H1 (cell line): ENCODE measurements around the gene TPP1. TPM values are rescaled to one million over a fixed set of nuclear protein-coding genes. Genes with fewer than 3 reads are reported as not detected.

Experiments used
- CTCF ChIA-PET: fragments of 300-600 bp; sonication (Branson Sonifier 250); formaldehyde crosslinking; loops from one replicate; lab custom pipeline; 2021; ENCODE audit not compliant: partially characterized antibody; lab: Charles Lee
- POLR2A ChIA-PET: fragments of 300-600 bp; sonication (Branson Sonifier 250); formaldehyde crosslinking; loops from one replicate; lab custom pipeline; 2021; ENCODE audit warnings: inconsistent platforms; ENCODE audit not compliant: partially characterized antibody; lab: Charles Lee
- DNase-seq, 2 experiments: peaks; one replicate each; pipeline versions ENCODE4 v3.0.0 to v3.0.0-alpha.2; 2010 to 2022; ENCODE audit warnings: low spot score in 2 of 2, low read depth in 1 of 2, mixed read lengths in 1 of 2
- FAIRE-seq: peaks from 2 replicates; lab custom pipeline; 2011; peaks lifted over from hg19 to GRCh38; lab: Jason Lieb, UNC
- H2AFZ ChIP-seq: 2 replicates; pipeline ENCODE4 v1.8.1; 2012; ENCODE audit warnings: low read length, inconsistent platforms
- H2AK5ac ChIP-seq: 2 replicates; pipeline ENCODE4 v1.6.1; 2013; ENCODE audit warnings: low read depth, low read length
- H2BK120ac ChIP-seq: replicated peaks from 2 replicates; pipeline ENCODE3; 2013; ENCODE audit warnings: low read depth, low read length, inconsistent platforms
- H2BK12ac ChIP-seq: 2 replicates; pipeline ENCODE4 v1.6.1; 2013; ENCODE audit warnings: low read depth, low read length
- H2BK15ac ChIP-seq: 2 replicates; pipeline ENCODE4 v1.6.1; 2013; ENCODE audit warnings: low read length
- H2BK20ac ChIP-seq: 2 replicates; pipeline ENCODE4 v1.6.1; 2013; ENCODE audit warnings: low read length
- H2BK5ac ChIP-seq: 2 replicates; pipeline ENCODE4 v1.6.1; 2013; ENCODE audit warnings: low read depth, low read length
- H3K14ac ChIP-seq: 2 replicates; pipeline ENCODE4 v1.6.1; 2013; ENCODE audit warnings: inconsistent platforms; ENCODE audit not compliant: insufficient read length
- H3K18ac ChIP-seq: 2 replicates; pipeline ENCODE4 v1.6.1; 2013; ENCODE audit warnings: low read length; ENCODE audit errors: extremely low read depth
- H3K23ac ChIP-seq: 2 replicates; pipeline ENCODE4 v1.6.1; 2013; ENCODE audit warnings: inconsistent platforms; ENCODE audit not compliant: insufficient read length
- H3K23me2 ChIP-seq: 2 replicates; pipeline ENCODE4 v1.6.1; 2013; ENCODE audit warnings: low read depth, low read length
- H3K27ac ChIP-seq: 2 replicates; pipeline ENCODE4 v1.6.1; 2011; ENCODE audit warnings: low read depth, low read length, inconsistent platforms
- H3K27me3 ChIP-seq, 4 experiments: replicated peaks in 1 of 4; 1 replicate in 1 of 4; 2 replicates in 3 of 4; pipeline versions ENCODE4 v1.6.1 to v1.8.1; 2011 to 2013; ENCODE audit warnings: low read length in 3 of 4, mild to moderate bottlenecking in 3 of 4, inconsistent platforms in 2 of 4, mixed read lengths in 2 of 4, moderate library complexity in 1 of 4; ENCODE audit not compliant: control insufficient read depth in 3 of 4, insufficient read depth in 3 of 4; ENCODE audit errors: extremely low read depth in 1 of 4
- H3K36me3 ChIP-seq, 4 experiments: 2 replicates each; pipeline versions ENCODE4 v1.6.1 to v1.8.1; 2011 to 2013; ENCODE audit warnings: mild to moderate bottlenecking in 4 of 4, low read length in 3 of 4, moderate library complexity in 2 of 4, control low read depth in 1 of 4, inconsistent platforms in 1 of 4; ENCODE audit not compliant: insufficient read depth in 4 of 4, control insufficient read depth in 2 of 4
- H3K4ac ChIP-seq: replicated peaks from 2 replicates; pipeline ENCODE3; 2013; ENCODE audit warnings: low read length, low read depth, mixed read lengths, inconsistent platforms; ENCODE audit not compliant: insufficient read length
- H3K4me1 ChIP-seq, 4 experiments: replicated peaks in 1 of 4; 1 replicate in 1 of 4; 2 replicates in 3 of 4; pipeline versions ENCODE4 v1.6.1 to v1.8.1; 2011 to 2013; ENCODE audit warnings: low read length in 3 of 4, inconsistent platforms in 2 of 4, mixed read lengths in 1 of 4; ENCODE audit not compliant: insufficient read depth in 4 of 4, control insufficient read depth in 3 of 4
- H3K4me2 ChIP-seq, 2 experiments: 2 replicates each; pipeline versions ENCODE4 v1.6.1 to v1.8.1; 2011 to 2013; ENCODE audit warnings: low read depth in 2 of 2, low read length in 2 of 2, control low read depth in 1 of 2, inconsistent platforms in 1 of 2, mild to moderate bottlenecking in 1 of 2; ENCODE audit not compliant: insufficient read depth in 1 of 2
- H3K4me3 ChIP-seq, 4 experiments: fragments of 200-600, 300-600 bp in 1 of 4; sonication (generic), shearing (Covaris generic), sonication (Bioruptor Twin) in 1 of 4; 2 replicates each; pipeline versions ENCODE4 v1.5.1 to v1.8.1; 2011 to 2016; ENCODE audit warnings: low read length in 4 of 4, low read depth in 3 of 4, control low read depth in 2 of 4, inconsistent platforms in 2 of 4, mild to moderate bottlenecking in 2 of 4, mixed read lengths in 1 of 4, moderate library complexity in 1 of 4; ENCODE audit not compliant: insufficient read depth in 2 of 4; ENCODE audit errors: extremely low read depth in 1 of 4
- H3K56ac ChIP-seq: replicated peaks from 2 replicates; pipeline ENCODE3; 2013; ENCODE audit warnings: low read depth, mild to moderate bottlenecking, mixed read lengths, low read length, inconsistent platforms; ENCODE audit not compliant: insufficient read length
- H3K79me1 ChIP-seq: 2 replicates; pipeline ENCODE4 v1.6.1; 2013; ENCODE audit warnings: low read depth, low read length, control low read depth
- H3K79me2 ChIP-seq, 2 experiments: 2 replicates each; pipeline versions ENCODE4 v1.6.1 to v1.8.1; 2012 to 2013; ENCODE audit warnings: low read length in 2 of 2, mild to moderate bottlenecking in 2 of 2, inconsistent platforms in 1 of 2; ENCODE audit not compliant: insufficient read depth in 2 of 2, control insufficient read depth in 1 of 2
- H3K9ac ChIP-seq, 4 experiments: replicated peaks in 1 of 4; 1 replicate in 1 of 4; 2 replicates in 3 of 4; pipeline versions ENCODE4 v1.6.1 to v1.8.1; 2011 to 2013; ENCODE audit warnings: low read depth in 3 of 4, low read length in 3 of 4, control low read depth in 2 of 4, mild to moderate bottlenecking in 2 of 4, moderate library complexity in 2 of 4, inconsistent platforms in 1 of 4; ENCODE audit errors: extremely low read depth in 1 of 4
- H3K9me3 ChIP-seq, 2 experiments: 2 replicates each; pipeline versions ENCODE4 v1.6.1 to v1.8.1; 2012 to 2013; ENCODE audit warnings: mild to moderate bottlenecking in 2 of 2, moderate library complexity in 2 of 2, control low read depth in 1 of 2, inconsistent platforms in 1 of 2, low read depth in 1 of 2, low read length in 1 of 2, mixed read lengths in 1 of 2; ENCODE audit not compliant: insufficient read depth in 2 of 2
- H4K20me1 ChIP-seq, 2 experiments: replicated peaks in 1 of 2; 2 replicates each; pipeline versions ENCODE3 to v1.8.1; 2011 to 2013; ENCODE audit warnings: inconsistent platforms in 2 of 2, low read length in 2 of 2, mild to moderate bottlenecking in 1 of 2; ENCODE audit not compliant: insufficient read depth in 2 of 2, control insufficient read depth in 1 of 2
- H4K5ac ChIP-seq: 2 replicates; pipeline ENCODE4 v1.6.1; 2013; ENCODE audit warnings: low read length, low read depth, mixed read lengths, inconsistent platforms; ENCODE audit not compliant: insufficient read length
- H4K8ac ChIP-seq: 2 replicates; pipeline ENCODE4 v1.8.0; 2013; ENCODE audit warnings: mild to moderate bottlenecking, moderate library complexity, low read length, inconsistent platforms; ENCODE audit not compliant: insufficient read depth; ENCODE audit errors: extremely low read depth
- H4K91ac ChIP-seq: replicated peaks from 2 replicates; pipeline ENCODE3; 2013; ENCODE audit warnings: low read length, mixed read lengths, inconsistent platforms; ENCODE audit not compliant: insufficient read length
- BRCA1 ChIP-seq: IDR thresholded peaks from 2 replicates; pipeline ENCODE4 v1.6.1; 2012; ENCODE audit warnings: low read depth, low read length, improper control_type of control experiment
- CHD1 ChIP-seq: IDR thresholded peaks from 2 replicates; pipeline ENCODE4 v1.6.1; 2012; ENCODE audit warnings: low read depth, low read length, improper control_type of control experiment
- MAFK ChIP-seq: IDR thresholded peaks from 2 replicates; pipeline ENCODE4 v1.6.1; 2012; ENCODE audit warnings: low read depth, mild to moderate bottlenecking, improper control_type of control experiment, low read length
- NANOG ChIP-seq: IDR thresholded peaks from 2 replicates; pipeline ENCODE4 v1.6.1; 2011; ENCODE audit warnings: low read length, low read depth, mild to moderate bottlenecking, inconsistent platforms; ENCODE audit not compliant: insufficient read depth, poor library complexity, severe bottlenecking
- RBBP5 ChIP-seq: IDR thresholded peaks from 2 replicates; pipeline ENCODE4 v1.7.1; 2012; ENCODE audit warnings: low read depth, mild to moderate bottlenecking, inconsistent platforms, low read length, moderate library complexity, borderline replicate concordance
- SIX5 ChIP-seq: IDR thresholded peaks from 2 replicates; pipeline ENCODE4 v1.6.1; 2011; ENCODE audit warnings: mild to moderate bottlenecking, low read depth, low read length
- SP1 ChIP-seq: IDR thresholded peaks from 2 replicates; pipeline ENCODE4 v1.6.1; 2011; ENCODE audit warnings: low read depth, low read length
- SRF ChIP-seq: IDR thresholded peaks from 2 replicates; pipeline ENCODE4 v1.6.1; 2011; ENCODE audit warnings: mild to moderate bottlenecking, low read depth, low read length, moderate library complexity
- TAF1 ChIP-seq: IDR thresholded peaks from 2 replicates; pipeline ENCODE4 v1.6.1; 2011; ENCODE audit warnings: mild to moderate bottlenecking, low read depth, low read length
- WGBS, 2 experiments: shearing (Covaris generic) in 1 of 2; methylation state at CpG; one replicate each; pipeline versions ENCODE4 v1.1.6 to v1.1.7; 2013 to 2015; ENCODE audit warnings: low lambda C conversion rate in 2 of 2, mixed read lengths in 2 of 2, inconsistent platforms in 1 of 2, low coverage in 1 of 2, missing lambda C conversion rate in 1 of 2; ENCODE audit not compliant: insufficient replicate concordance in 2 of 2, insufficient coverage in 1 of 2, insufficient read length in 1 of 2; ENCODE audit errors: extremely low coverage in 1 of 2, missing lambda C conversion rate in 1 of 2; 5-methylcytosine and 5-hydroxymethylcytosine counted together
- polyA plus RNA-seq, 7 experiments: library from polyadenylated mRNA; depleted of rRNA in 3 of 7; stranded (reverse) in 5 of 7; unstranded in 2 of 7; fragments of >200 nt in 5 of 7; fragments of 200-250 nt in 2 of 7; gene quantifications; 1 replicate in 5 of 7; 2 replicates in 1 of 7; 4 replicates in 1 of 7; pipeline versions ENCODE4 v1.2.1 to v1.2.3, GENCODE V29; 2011 to 2013; ENCODE audit warnings: missing spikeins in 2 of 7, mixed read lengths in 2 of 7
- total RNA-seq: library from RNA; stranded (reverse); fragmentation: NEBNext Ultra II Directional; extraction: Animal tissue kit (Norgen Biotek cat#: 25700); gene quantifications from 2 replicates; pipeline ENCODE4 v1.2.1, GENCODE V29; 2021
- TF ChIP-seq, protein P1 (sequence below): IDR thresholded peaks from 2 replicates; pipeline ENCODE4 v1.6.1; 2011; ENCODE audit warnings: low read length, improper control_type of control experiment

The TPP1 gene
- total and polyA plus RNA-seq, 2 of the 8 experiments (the other 6 are each of a cell fraction or from before 2014, with no cell fraction given): 36.1 to 77.5 TPM

DNA sequence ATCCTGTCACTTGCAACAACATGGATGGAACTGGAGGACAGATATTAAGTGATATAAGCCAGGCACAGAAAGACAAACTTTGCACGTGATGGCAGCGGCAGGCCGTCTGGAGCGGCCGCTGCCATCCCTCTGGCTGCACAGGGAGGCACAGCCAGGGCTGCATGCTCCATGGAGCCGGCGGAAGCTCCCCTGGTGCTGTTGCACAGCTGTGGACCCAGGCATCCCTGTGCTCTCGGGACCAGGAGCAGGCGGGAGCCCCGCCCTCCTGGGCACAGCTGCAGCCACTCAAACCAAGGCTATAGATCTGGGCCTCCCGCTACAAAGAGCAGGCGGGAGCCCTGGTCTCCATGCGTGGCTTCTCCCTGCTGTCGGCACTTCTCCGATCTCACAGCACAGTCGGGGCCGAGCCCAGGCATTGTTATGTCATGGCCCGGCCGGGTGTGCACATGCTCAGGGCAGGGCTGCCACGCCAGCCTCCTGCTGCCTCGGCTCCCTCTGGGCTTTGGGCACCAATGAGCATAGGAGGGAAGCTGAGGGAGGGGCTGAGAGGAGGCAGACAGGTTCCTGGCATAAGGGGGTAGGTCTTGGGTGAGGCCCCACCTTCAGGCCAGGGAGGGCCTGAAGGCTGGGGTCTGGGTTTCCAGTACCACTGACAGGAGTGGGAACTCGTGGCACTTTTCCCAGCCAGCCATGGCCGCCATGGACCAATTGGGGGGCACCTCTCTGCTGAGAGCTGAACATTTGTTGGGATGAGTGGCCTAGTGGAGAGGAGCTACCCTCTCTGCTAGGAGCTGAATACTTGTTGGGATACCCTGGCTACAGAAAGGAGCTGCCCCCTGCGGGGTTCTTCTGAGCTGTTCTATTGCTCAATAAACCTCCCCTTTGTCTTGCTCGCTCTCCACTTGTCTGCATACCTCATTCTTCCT, 32.5 kb downstream of the TPP1 start:
- H2BK12ac ChIP-seq: no peak overlapping the region
- FAIRE-seq (peak; percentile 57), DNase-seq (peak in 1 of 2 experiments; percentile 43)
- H3K56ac ChIP-seq: no peak overlapping the region
- H3K18ac ChIP-seq: no peak overlapping the region
- no peaks in the 10 kb centered on the region for H3K79me2 ChIP-seq
- H4K8ac ChIP-seq: peak overlapping the region; percentile 75; the same call in 1 of the 2 replicates
- H2BK120ac ChIP-seq: no peak overlapping the region
- H2AFZ ChIP-seq: peak overlapping the region; percentile 79
- no peak overlapping the region for H3K23ac ChIP-seq
- no peaks in the 10 kb centered on the region for H3K36me3 ChIP-seq
- H4K91ac ChIP-seq: no peak overlapping the region
- H3K4me2 ChIP-seq: peak overlapping the region in 1 of 2 experiments; percentile 83; a peak in 2 of 4 replicates
- no peaks in the 10 kb centered on the region for H3K79me1 ChIP-seq
- no peak overlapping the region for H3K4ac ChIP-seq
- H3K9me3 ChIP-seq: peaks cover 0 to 4% of the 10 kb centered on the region in 2 experiments; a peak in 1 of 4 replicates
- peak overlapping the region; percentile 64 for H3K27ac ChIP-seq
- 15% methylated on average over 25 of the region's 25 CpGs; no CpG with 5 or more reads in 1 of the 2 experiments for WGBS, 2 experiments
- H3K14ac ChIP-seq: no peak overlapping the region
- no peak overlapping the region for H2BK20ac ChIP-seq
- peak overlapping the region in 3 of 4 experiments; percentile 37 to 55 (median 49); a peak in 6 of 8 replicates for H3K4me3 ChIP-seq
- H2BK5ac ChIP-seq: no peak overlapping the region
- H3K9ac ChIP-seq: peak overlapping the region in 2 of 4 experiments; percentile 5 to 29; a peak in 3 of 7 replicates
- peaks cover 0 to 16% (median 10%) of the 10 kb centered on the region in 4 experiments; a peak in 5 of 7 replicates for H3K4me1 ChIP-seq
- H4K5ac ChIP-seq: no peak overlapping the region
- H3K23me2 ChIP-seq: no peaks in the 10 kb centered on the region
- H4K20me1 ChIP-seq: no peaks in the 10 kb centered on the region
- CTCF ChIA-PET: interaction anchor here (0.6 to 3.0 kb wide), 13 partner anchors 8 to 319 kb away, joined by 3 to 11 read pairs (median 3); no protein-coding TSS in a partner anchor
- POLR2A ChIA-PET: interaction anchor here (1.1 to 1.7 kb wide), 3 partner anchors 10 to 33 kb away, joined by 3 to 4 read pairs (median 4); partner anchors contain the start of genes ILK and TPP1
- no peak overlapping the region for H2BK15ac ChIP-seq
- no peak overlapping the region for H2AK5ac ChIP-seq
- H3K27me3 ChIP-seq: no peaks in the 10 kb centered on the region
- TF ChIP-seq SP1: 0 out of 2 replicates have a peak, but pooled peaks have one; percentile 30
- TF ChIP-seq, protein P1, sequence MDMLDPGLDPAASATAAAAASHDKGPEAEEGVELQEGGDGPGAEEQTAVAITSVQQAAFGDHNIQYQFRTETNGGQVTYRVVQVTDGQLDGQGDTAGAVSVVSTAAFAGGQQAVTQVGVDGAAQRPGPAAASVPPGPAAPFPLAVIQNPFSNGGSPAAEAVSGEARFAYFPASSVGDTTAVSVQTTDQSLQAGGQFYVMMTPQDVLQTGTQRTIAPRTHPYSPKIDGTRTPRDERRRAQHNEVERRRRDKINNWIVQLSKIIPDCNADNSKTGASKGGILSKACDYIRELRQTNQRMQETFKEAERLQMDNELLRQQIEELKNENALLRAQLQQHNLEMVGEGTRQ: no peak
- TF ChIP-seq CHD1: no peak
- TF ChIP-seq RBBP5: peak; percentile 58; the same call in 1 of the 2 replicates
- no peak for TF ChIP-seq SIX5
- no peak for TF ChIP-seq BRCA1
- TF ChIP-seq NANOG: no peak
- no peak for TF ChIP-seq MAFK
- no peak for TF ChIP-seq TAF1
- no peak for TF ChIP-seq SRF
